GM12878 (cell line): ENCODE data around the gene E2F2. TPM values are rescaled to one million over a fixed set of nuclear protein-coding genes. Genes with fewer than 3 reads are reported as not detected.

Experiments used
- ATAC-seq: fragments of 200-7000 bp; cut with Tn5 transposase; 3 replicates; pipeline ENCODE4 v1.9.1; 2020; ENCODE audit warnings: mild to moderate bottlenecking, moderate library complexity
- BruUV-seq: library from RNA; stranded (reverse); fragments of 400-500 nt; replicated peaks from 2 replicates; lab custom pipeline; 2021; lab: Mats Ljungman, UMichigan
- CTCF ChIA-PET: fragments of 300-600 bp; sonication (Branson Sonifier 250); formaldehyde crosslinking; extraction: SDS; loops from one replicate; lab custom pipeline; 2021; ENCODE audit warnings: inconsistent platforms; lab: Yijun Ruan, JAX
- POLR2A ChIA-PET: fragments of 350-600 bp; formaldehyde crosslinking; extraction: SDS; loops from one replicate; lab custom pipeline; 2021; ENCODE audit warnings: inconsistent platforms; lab: Charles Lee
- RAD21 ChIA-PET: fragments of 300-600 bp; sonication (Branson Sonifier 250); formaldehyde crosslinking; loops from one replicate; lab custom pipeline; 2023; ENCODE audit warnings: antibody characterized with exemption; ENCODE audit not compliant: unreplicated experiment; lab: Charles Lee
- SMC1A ChIA-PET: fragments of 300-600 bp; sonication (Branson Sonifier 250); formaldehyde crosslinking; loops from one replicate; lab custom pipeline; 2023; ENCODE audit not compliant: unreplicated experiment, uncharacterized antibody; lab: Charles Lee
- DNase-seq: peaks from one replicate; pipeline ENCODE4 v3.0.0-alpha.2; 2011; ENCODE audit warnings: low read depth, low spot score
- FAIRE-seq: peaks from 3 replicates; lab custom pipeline; 2011; peaks lifted over from hg19 to GRCh38; lab: Jason Lieb, UNC
- H2AFZ ChIP-seq: 2 replicates; pipeline ENCODE4 v1.6.0; 2011; ENCODE audit warnings: low read depth, low read length, control low read depth; ENCODE audit not compliant: control insufficient read depth
- H3K27ac ChIP-seq: 2 replicates; pipeline ENCODE4 v1.5.1; 2011; ENCODE audit warnings: control low read depth; ENCODE audit not compliant: control insufficient read depth, insufficient read depth
- H3K27me3 ChIP-seq, 2 experiments: replicated peaks in 1 of 2; 2 replicates each; pipeline versions ENCODE4 v1.6.0 to v1.6.1; 2011; ENCODE audit warnings: low read length in 1 of 2; ENCODE audit not compliant: control insufficient read depth in 2 of 2, insufficient read depth in 2 of 2
- H3K36me3 ChIP-seq, 2 experiments: 2 replicates each; pipeline ENCODE4 v1.5.1; 2011; ENCODE audit warnings: low read length in 1 of 2; ENCODE audit not compliant: control insufficient read depth in 2 of 2, insufficient read depth in 2 of 2
- H3K4me1 ChIP-seq: 2 replicates; pipeline ENCODE4 v1.6.1; 2011; ENCODE audit warnings: mild to moderate bottlenecking, low read length, moderate library complexity, mixed read lengths; ENCODE audit not compliant: control insufficient read depth, insufficient read depth
- H3K4me2 ChIP-seq: 2 replicates; pipeline ENCODE4 v1.6.0; 2011; ENCODE audit warnings: control low read depth; ENCODE audit not compliant: control insufficient read depth, insufficient read depth
- H3K4me3 ChIP-seq: fragments of 200-600 bp; sonication (generic); 2 replicates; pipeline ENCODE4 v1.5.1; 2016
- H3K79me2 ChIP-seq: 2 replicates; pipeline ENCODE4 v1.6.0; 2011; ENCODE audit warnings: low read length; ENCODE audit not compliant: control insufficient read depth, insufficient read depth
- H3K9ac ChIP-seq: 2 replicates; pipeline ENCODE4 v1.8.0; 2011; ENCODE audit warnings: low read length, control low read depth, mixed read lengths; ENCODE audit not compliant: control insufficient read depth, insufficient read depth
- H3K9me3 ChIP-seq: replicated peaks from 3 replicates; pipeline ENCODE4 v1.5.1; 2011; ENCODE audit warnings: mild to moderate bottlenecking, low read length; ENCODE audit not compliant: control insufficient read depth, insufficient read depth
- H4K20me1 ChIP-seq: 2 replicates; pipeline ENCODE4 v1.6.0; 2011; ENCODE audit not compliant: control insufficient read depth, insufficient read depth
- ASH2L ChIP-seq: fragments of 300-600, 200-600 bp; sonication (generic); IDR thresholded peaks from 2 replicates; pipeline ENCODE4 v1.6.1; 2017; ENCODE audit warnings: low read depth, mild to moderate bottlenecking, borderline replicate concordance
- CBFB ChIP-seq: IDR thresholded peaks from 2 replicates; pipeline ENCODE4 v1.6.1; 2016; ENCODE audit warnings: antibody characterized with exemption, low read depth
- FOXM1 ChIP-seq: IDR thresholded peaks from 2 replicates; pipeline ENCODE4 v1.6.1; 2012; ENCODE audit warnings: low read depth, mild to moderate bottlenecking, inconsistent platforms, low read length, moderate library complexity
- HDAC6 ChIP-seq: fragments of 200-600 bp; sonication (generic); IDR thresholded peaks from one replicate; pipeline ENCODE4 v1.8.0; 2017; ENCODE audit warnings: antibody characterized with exemption; ENCODE audit not compliant: unreplicated experiment
- IRF5 ChIP-seq: fragments of 450-650 bp; IDR thresholded peaks from 2 replicates; pipeline ENCODE4 v1.6.1; 2017; ENCODE audit warnings: borderline replicate concordance
- MLLT1 ChIP-seq: fragments of 450-650 bp; IDR thresholded peaks from 2 replicates; pipeline ENCODE4 v1.6.1; 2016; ENCODE audit warnings: mild to moderate bottlenecking
- NBN ChIP-seq: fragments of 450-650 bp; IDR thresholded peaks from 2 replicates; pipeline ENCODE4 v1.6.1; 2016
- POLR2AphosphoS2 ChIP-seq: IDR thresholded peaks from 2 replicates; pipeline ENCODE4 v1.6.1; 2011; ENCODE audit warnings: low read depth, mild to moderate bottlenecking, low read length, improper control_type of control experiment, moderate library complexity
- RELA ChIP-seq: fragments of 450-650 bp; IDR thresholded peaks from 2 replicates; pipeline ENCODE4 v1.8.0; 2014; ENCODE audit warnings: borderline replicate concordance; ENCODE audit not compliant: partially characterized antibody
- SRF ChIP-seq, 2 experiments: IDR thresholded peaks; 2 replicates each; pipeline ENCODE4 v1.6.1; 2011; ENCODE audit warnings: low read depth in 2 of 2, low read length in 2 of 2, mild to moderate bottlenecking in 1 of 2, moderate library complexity in 1 of 2
- STAT1 ChIP-seq: fragments of 450-650 bp; conservative IDR thresholded peaks from 2 replicates; pipeline ENCODE4 v1.6.1; 2014; ENCODE audit warnings: antibody characterized with exemption, mild to moderate bottlenecking
- TCF12 ChIP-seq: IDR thresholded peaks from 2 replicates; pipeline ENCODE4 v1.6.1; 2011; ENCODE audit warnings: low read depth, mild to moderate bottlenecking, low read length
- YBX1 ChIP-seq: fragments of 450-650 bp; IDR thresholded peaks from 2 replicates; pipeline ENCODE4 v1.6.1; 2016; ENCODE audit warnings: antibody characterized with exemption
- ZNF384 ChIP-seq: IDR thresholded peaks from 2 replicates; pipeline ENCODE4 v1.6.1; 2012; ENCODE audit warnings: low read depth, mild to moderate bottlenecking, low read length, improper control_type of control experiment, borderline replicate concordance
- WGBS: methylation state at CpG from one replicate; pipeline ENCODE4 v1.1.6; 2016; ENCODE audit warnings: low lambda C conversion rate; ENCODE audit not compliant: insufficient replicate concordance, insufficient coverage; ENCODE audit errors: missing lambda C conversion rate; 5-methylcytosine and 5-hydroxymethylcytosine counted together
- in situ Hi-C: fragments of 300-500 bp; cut with MboI; formaldehyde crosslinking; loops from 9 replicates; pipeline ENCODE4 v1.14.3; 2018; ENCODE audit warnings: mixed read lengths
- intact Hi-C: fragments of 100-400 bp; cut with micrococcal nuclease; formaldehyde crosslinking; loops from one replicate; pipeline ENCODE4 v1.14.2; 2022; ENCODE audit not compliant: unreplicated experiment
- polyA plus RNA-seq, 11 experiments: library from polyadenylated mRNA; depleted of rRNA in 4 of 11; unstranded in 6 of 11; stranded (reverse) in 5 of 11; fragments of >200 nt; fragmentation: Nextera tagmentation in 4 of 11; fragmentation: Illumina TruSeq in 1 of 11; extraction: Ambion mirVana in 4 of 11; extraction: Trizol in 1 of 11; gene quantifications; 1 replicate in 1 of 11; 2 replicates in 10 of 11; pipeline versions ENCODE4 v1.2.1 to v1.2.3, GENCODE V29; 2011 to 2016; ENCODE audit warnings: inconsistent platforms in 2 of 11, missing spikeins in 2 of 11, low read depth in 1 of 11
- total RNA-seq, 4 experiments: library from RNA; depleted of rRNA in 3 of 4; stranded (reverse); fragments of >200 nt in 3 of 4; fragmentation: Illumina TruSeq in 1 of 4; extraction: Trizol in 1 of 4; gene quantifications; 2 replicates each; pipeline versions ENCODE4 v1.2.1 to v1.2.3, GENCODE V29; 2013 to 2021
- TF ChIP-seq, protein P1 (sequence below): fragments of 450-650 bp; IDR thresholded peaks from 2 replicates; pipeline ENCODE4 v1.6.1; 2016; ENCODE audit warnings: mild to moderate bottlenecking, moderate library complexity, borderline replicate concordance

The E2F2 gene
- total and polyA plus RNA-seq, 10 of the 15 experiments (the other 5 are each of a cell fraction or from before 2014, with no cell fraction given) = 3.8 to 27.2 (median 14.6) TPM

DNA sequence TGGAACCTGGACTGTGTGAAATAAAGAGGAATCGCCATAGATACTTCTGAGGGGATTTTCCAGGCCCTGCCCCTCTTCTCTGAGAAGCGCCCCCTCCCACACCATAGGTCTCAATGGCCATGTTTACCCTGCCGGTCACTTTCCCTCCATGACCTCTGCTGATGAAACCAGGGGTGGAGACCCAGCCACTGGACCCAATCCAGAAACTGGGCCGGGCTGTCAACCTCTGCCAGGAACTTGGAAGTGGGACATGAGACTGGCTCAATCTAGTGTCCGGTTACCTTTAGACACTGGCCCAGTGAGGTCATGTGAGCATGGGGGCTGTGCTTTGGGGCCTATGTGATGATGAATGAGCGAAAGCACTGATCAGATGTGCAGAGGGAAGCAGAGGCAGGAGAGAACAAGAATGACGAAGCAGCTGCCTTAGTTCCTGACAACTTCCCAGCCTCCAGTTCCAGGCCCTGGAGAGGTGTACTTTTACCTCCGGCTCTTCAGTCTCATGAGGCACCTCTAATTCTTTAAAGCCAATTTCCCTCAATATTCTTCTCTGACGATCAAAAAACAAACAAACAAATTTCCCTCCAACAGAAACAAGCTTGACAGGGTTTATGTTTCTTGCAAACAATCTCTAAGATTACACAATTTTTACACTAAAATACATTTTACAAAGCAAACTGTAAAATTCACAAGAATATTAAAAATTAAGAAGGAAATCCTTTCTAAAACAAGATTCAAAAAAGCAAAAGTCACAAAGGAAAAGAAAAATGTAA lies 52.0 kb downstream of the E2F2 start:
- Histone ChIP-seq H3K36me3 (no peaks in the 10 kb centered on the region), H3K4me2 (no peak overlapping the region), H4K20me1 (no peaks in the 10 kb centered on the region), H3K4me1 (peaks cover 15% of the 10 kb centered on the region), H3K27me3 (peaks cover 6 to 9% of the 10 kb centered on the region in 2 experiments), H3K9ac (no peak overlapping the region), H3K79me2 (no peaks in the 10 kb centered on the region), H3K27ac (no peak overlapping the region), H3K9me3 (no peaks in the 10 kb centered on the region), H3K4me3 (no peak overlapping the region), H2AFZ (no peak overlapping the region)
- DNase-seq (no peak), ATAC-seq (no peak), FAIRE-seq (no peak)
- in situ Hi-C loops (no loop called here), intact Hi-C loops (no loop called here)
- CTCF ChIA-PET = interaction anchor here (1.0 kb wide), 1 partner anchor 17 kb away, joined by 3 read pairs; no protein-coding TSS in a partner anchor
- SMC1A ChIA-PET = no interaction called here
- WGBS = 70% methylated on average over 9 of the region's 9 CpGs
- RAD21 ChIA-PET = no interaction called here
- POLR2A ChIA-PET = no interaction called here
- BruUV-seq = no TSS peak
- no peak for TF ChIP-seq STAT1
- TF ChIP-seq YBX1 = no peak
- TF ChIP-seq, protein P1, sequence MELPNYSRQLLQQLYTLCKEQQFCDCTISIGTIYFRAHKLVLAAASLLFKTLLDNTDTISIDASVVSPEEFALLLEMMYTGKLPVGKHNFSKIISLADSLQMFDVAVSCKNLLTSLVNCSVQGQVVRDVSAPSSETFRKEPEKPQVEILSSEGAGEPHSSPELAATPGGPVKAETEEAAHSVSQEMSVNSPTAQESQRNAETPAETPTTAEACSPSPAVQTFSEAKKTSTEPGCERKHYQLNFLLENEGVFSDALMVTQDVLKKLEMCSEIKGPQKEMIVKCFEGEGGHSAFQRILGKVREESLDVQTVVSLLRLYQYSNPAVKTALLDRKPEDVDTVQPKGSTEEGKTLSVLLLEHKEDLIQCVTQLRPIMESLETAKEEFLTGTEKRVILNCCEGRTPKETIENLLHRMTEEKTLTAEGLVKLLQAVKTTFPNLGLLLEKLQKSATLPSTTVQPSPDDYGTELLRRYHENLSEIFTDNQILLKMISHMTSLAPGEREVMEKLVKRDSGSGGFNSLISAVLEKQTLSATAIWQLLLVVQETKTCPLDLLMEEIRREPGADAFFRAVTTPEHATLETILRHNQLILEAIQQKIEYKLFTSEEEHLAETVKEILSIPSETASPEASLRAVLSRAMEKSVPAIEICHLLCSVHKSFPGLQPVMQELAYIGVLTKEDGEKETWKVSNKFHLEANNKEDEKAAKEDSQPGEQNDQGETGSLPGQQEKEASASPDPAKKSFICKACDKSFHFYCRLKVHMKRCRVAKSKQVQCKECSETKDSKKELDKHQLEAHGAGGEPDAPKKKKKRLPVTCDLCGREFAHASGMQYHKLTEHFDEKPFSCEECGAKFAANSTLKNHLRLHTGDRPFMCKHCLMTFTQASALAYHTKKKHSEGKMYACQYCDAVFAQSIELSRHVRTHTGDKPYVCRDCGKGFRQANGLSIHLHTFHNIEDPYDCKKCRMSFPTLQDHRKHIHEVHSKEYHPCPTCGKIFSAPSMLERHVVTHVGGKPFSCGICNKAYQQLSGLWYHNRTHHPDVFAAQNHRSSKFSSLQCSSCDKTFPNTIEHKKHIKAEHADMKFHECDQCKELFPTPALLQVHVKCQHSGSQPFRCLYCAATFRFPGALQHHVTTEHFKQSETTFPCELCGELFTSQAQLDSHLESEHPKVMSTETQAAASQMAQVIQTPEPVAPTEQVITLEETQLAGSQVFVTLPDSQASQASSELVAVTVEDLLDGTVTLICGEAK = no peak
- TF ChIP-seq SRF (IDR thresholded peaks at IDR 0.05; ENCODE audit: low read depth in 2 of 2, low read length in 2 of 2) = no peak
- TF ChIP-seq MLLT1 = no peak
- TF ChIP-seq IRF5 = no peak
- no peak for TF ChIP-seq CBFB
- TF ChIP-seq ZNF384 = no peak
- no peak for TF ChIP-seq RELA
- TF ChIP-seq POLR2AphosphoS2 = no peak
- TF ChIP-seq ASH2L = no peak
- TF ChIP-seq NBN = no peak
- TF ChIP-seq TCF12 = no peak
- no peak for TF ChIP-seq FOXM1
- TF ChIP-seq HDAC6 = no peak
